Measurements from ENCODE around the gene JAG2. TPM values are rescaled to one million over a fixed set of nuclear protein-coding genes. Genes with fewer than 3 reads are reported as not detected.
A peak's percentile ranks its signal among the peaks of the same experiment; 100 is the strongest.

Gene JAG2
- total RNA-seq, 1 experiment from 2014 or later: 43.7 TPM

- Histone ChIP-seq H3K4me3 (ENCODE audit: low read depth in 2 of 2, low read length in 2 of 2) (no peak overlapping the region), H3K4me1 (ENCODE audit: control insufficient read depth, insufficient read depth, low read length) (peaks cover 4% of the 10 kb centered on the region; the same call in 1 of the 2 replicates), H3K36me3 (ENCODE audit: control insufficient read depth, insufficient read depth, low read length) (no peaks in the 10 kb centered on the region), H3K27ac (ENCODE audit: low read length) (no peak overlapping the region), H3K9me3 (ENCODE audit: control insufficient read depth, insufficient read depth, low read depth, low read length) (no peaks in the 10 kb centered on the region), H3K27me3 (ENCODE audit: control insufficient read depth, insufficient read depth, low read length) (no peaks in the 10 kb centered on the region)
- ChIA-PET POLR2A (no interaction called here), CTCF (no interaction called here)
- in situ Hi-C loops (cut with HindIII; ENCODE audit: low pct_unique_long_range_greater_than_20kb, low sequenced_read_pairs) (no loop called here), intact Hi-C loops (cut with micrococcal nuclease; ENCODE audit: unreplicated experiment) (no loop called here)
- no peak for DNase-seq (ENCODE audit: low read depth, low spot score)
- TF ChIP-seq CTCF (IDR thresholded peaks at IDR 0.05): no peak
- TF ChIP-seq SIN3A (IDR thresholded peaks at IDR 0.05; ENCODE audit: borderline replicate concordance, insufficient read depth, low read depth, low read length): no peak
- no peak for TF ChIP-seq TCF7L2 (IDR thresholded peaks at IDR 0.05; ENCODE audit: low read depth, low read length)
- TF ChIP-seq REST (IDR thresholded peaks at IDR 0.05; ENCODE audit: insufficient read depth in 1 of 2, low read depth in 2 of 2, low read length in 1 of 2): no peak
- TF ChIP-seq POLR2AphosphoS5 (IDR thresholded peaks at IDR 0.05; ENCODE audit: low read depth, low read length): no peak
- ATAC-seq: peak; percentile 27; the same call in 1 of the 2 replicates
- BruUV-seq (replicated peaks): no TSS peak
These were observed 30.5 kb upstream of the JAG2 start for GRCh38 chr14:105199093-105199492.

GRCh38 chr14:105198588-105198987 lies 30.0 kb upstream of the JAG2 start:
- Histone ChIP-seq H3K36me3 (ENCODE audit: control insufficient read depth, insufficient read depth, low read length) (no peaks in the 10 kb centered on the region), H3K4me3 (ENCODE audit: low read depth in 2 of 2, low read length in 2 of 2) (no peak overlapping the region), H3K27me3 (ENCODE audit: control insufficient read depth, insufficient read depth, low read length) (no peaks in the 10 kb centered on the region), H3K4me1 (ENCODE audit: control insufficient read depth, insufficient read depth, low read length) (peaks cover 4% of the 10 kb centered on the region; the same call in 1 of the 2 replicates), H3K9me3 (ENCODE audit: control insufficient read depth, insufficient read depth, low read depth, low read length) (no peaks in the 10 kb centered on the region), H3K27ac (ENCODE audit: low read length) (no peak overlapping the region)
- no peak for DNase-seq (ENCODE audit: low read depth, low spot score)
- intact Hi-C loops (cut with micrococcal nuclease; ENCODE audit: unreplicated experiment) (no loop called here), in situ Hi-C loops (cut with HindIII; ENCODE audit: low pct_unique_long_range_greater_than_20kb, low sequenced_read_pairs) (no loop called here)
- POLR2A ChIA-PET: no interaction called here
- ATAC-seq: no peak
- TF ChIP-seq CTCF (IDR thresholded peaks at IDR 0.05) (no peak; the same call in 1 of the 2 replicates), SIN3A (IDR thresholded peaks at IDR 0.05; ENCODE audit: borderline replicate concordance, insufficient read depth, low read depth, low read length) (no peak), TCF7L2 (IDR thresholded peaks at IDR 0.05; ENCODE audit: low read depth, low read length) (no peak), POLR2AphosphoS5 (IDR thresholded peaks at IDR 0.05; ENCODE audit: low read depth, low read length) (no peak), REST (IDR thresholded peaks at IDR 0.05; ENCODE audit: insufficient read depth in 1 of 2, low read depth in 2 of 2, low read length in 1 of 2) (no peak)
- CTCF ChIA-PET: no interaction called here
- no TSS peak for BruUV-seq (replicated peaks)

Measured in Panc1 (cell line).